OCI-M1 (cell line): ENCODE data around the gene RAPGEF5.

Experiments used
- DNase-seq: peaks from one replicate; lab custom pipeline; 2025; lab: John Stamatoyannopoulos, UW

RAPGEF5 gene

DNA sequence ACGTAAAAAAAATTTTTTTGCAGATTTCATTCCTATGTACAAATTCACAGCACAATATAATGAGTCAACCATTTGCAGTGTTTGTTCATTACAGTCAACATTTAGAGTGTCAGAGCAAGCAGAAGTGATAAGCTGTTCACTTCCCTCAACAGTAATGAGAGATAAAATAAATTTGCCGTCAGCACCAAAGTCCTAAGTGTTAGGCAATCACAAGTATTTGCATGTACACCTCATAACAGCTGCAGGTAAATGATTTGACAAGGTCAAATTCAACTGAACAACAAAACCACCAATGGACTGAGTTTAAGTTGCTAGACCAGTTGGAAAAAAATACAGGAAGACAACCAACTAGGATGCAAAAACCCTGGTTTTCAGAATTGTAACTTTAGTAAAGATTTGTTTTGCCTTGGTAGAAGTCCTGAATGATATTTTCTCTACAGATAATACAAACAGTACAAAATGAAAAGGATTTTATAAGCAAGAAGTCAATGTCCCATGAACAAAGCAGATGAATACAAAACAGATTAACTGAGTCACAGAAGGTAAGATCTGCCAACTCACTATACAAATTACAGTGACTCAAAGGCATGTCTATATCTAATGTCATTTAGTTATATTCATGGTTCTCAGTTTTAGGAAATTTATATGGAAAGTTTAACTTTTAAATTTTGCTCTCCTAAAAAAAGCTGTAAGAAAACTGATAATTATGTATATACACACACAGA is 10.4 kb downstream of the RAPGEF5 start:
- peak; percentile 32 for DNase-seq

DNA sequence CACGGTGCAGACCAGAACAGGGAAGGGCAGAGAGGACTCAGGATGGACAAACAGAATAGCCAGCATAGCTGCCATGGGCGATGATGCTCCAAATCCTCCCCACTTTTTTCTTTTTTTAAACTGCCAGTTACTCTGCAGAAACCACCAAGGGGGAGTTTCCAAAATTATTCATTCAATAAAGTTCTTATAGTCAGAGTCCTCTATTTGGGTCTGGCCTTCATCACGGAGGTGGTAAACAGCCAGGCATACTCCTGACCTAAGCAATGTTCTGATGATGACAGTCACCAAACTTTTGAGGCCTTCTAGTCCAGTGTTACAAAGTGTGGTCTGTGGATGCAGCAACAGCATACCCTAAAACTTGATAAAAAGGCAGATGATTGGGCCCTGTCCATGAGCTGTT is 12.3 kb downstream of the RAPGEF5 start:
- no peak for DNase-seq

DNA sequence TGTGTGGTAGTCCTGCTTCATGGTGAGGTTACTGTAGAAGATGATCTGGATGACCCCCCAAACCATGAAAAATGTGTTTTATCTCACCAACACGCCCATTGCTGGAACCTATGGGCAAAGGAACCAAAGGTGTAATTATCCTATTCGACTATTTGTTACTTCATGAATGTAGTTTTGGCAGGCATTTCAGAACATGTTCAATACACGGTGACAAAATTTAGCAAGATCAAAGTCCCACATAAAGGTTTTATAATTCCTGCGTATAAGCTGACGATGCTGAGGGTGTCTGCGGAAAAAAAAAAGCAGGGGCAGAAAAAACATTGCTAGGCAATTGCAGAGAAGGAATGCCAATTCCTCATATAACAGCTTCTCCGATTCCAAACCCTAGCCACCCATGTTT is 13.3 kb downstream of the RAPGEF5 start:
- no peak for DNase-seq

DNA sequence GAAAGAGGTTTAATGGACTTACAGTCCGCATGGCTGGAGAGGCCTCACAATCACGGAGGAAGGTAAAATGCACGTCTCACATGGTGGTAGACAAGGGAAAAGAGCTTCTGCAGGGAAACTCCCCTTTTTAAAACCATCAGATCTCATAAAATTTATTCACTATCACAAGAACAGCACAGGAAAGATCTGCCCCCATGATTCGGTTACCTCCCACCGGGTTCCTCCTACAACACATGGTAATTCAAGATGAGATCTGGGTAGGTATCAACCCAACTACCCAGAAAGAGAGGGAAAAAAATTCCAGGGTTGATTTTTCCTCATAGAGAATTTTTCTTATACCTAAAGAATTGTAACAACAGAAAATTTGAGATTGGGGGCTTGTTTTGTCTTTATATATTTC is 13.9 kb downstream of the RAPGEF5 start:
- no peak for DNase-seq

- peak; percentile 10 for DNase-seq
These were observed 17.1 kb downstream of the RAPGEF5 start for GRCh38 chr7:22339725-22340390.

- DNase-seq, result no peak
These were observed 18.1 kb downstream of the RAPGEF5 start for GRCh38 chr7:22338877-22339276.

DNA sequence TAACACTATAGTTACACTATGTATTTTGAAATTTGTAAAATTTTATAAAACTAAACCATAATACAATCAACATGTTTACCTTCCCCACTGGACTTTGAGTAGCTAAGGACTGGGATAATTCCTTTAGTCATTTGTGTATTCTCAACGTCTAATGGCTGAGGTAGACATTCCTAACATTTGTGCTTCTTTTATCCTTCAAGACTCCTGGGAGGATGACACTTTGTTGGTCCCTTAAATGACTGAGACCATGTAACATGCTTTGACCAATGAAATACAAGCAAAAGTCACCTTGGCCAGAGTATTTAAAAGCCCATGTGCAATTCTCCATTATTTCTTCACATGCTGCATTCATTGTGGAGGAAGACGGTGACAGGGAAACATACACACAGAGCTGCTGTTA is 18.5 kb downstream of the RAPGEF5 start:
- DNase-seq, result no peak

DNA sequence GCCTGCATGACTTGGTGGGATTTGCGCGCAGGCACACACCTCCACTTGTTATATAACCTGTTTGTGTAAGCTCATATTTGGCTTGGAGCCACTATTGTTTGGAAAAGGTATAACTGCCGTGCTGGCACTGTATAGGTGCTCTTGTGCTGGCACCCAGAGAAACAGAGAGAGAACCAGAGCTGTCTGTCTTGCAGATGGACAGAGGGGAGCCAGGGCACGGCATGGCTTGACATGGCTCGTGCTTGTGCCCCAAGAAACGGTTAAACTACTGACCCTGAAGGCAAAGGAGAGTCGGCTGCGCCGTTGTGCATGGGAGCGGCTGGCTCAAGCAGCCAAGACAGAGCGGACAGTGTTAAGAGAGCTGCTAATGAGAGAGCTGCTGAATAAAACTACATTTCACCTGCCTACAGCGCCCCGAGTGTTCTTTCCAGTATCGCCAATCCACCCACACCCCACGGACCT is 23.2 kb downstream of the RAPGEF5 start:
- no peak for DNase-seq

GRCh38 chr7:22332461-22332870 is 24.5 kb downstream of the RAPGEF5 start:
- DNase-seq, result no peak

- no peak for DNase-seq
These were observed 25.2 kb downstream of the RAPGEF5 start for GRCh38 chr7:22331704-22332103.

DNA sequence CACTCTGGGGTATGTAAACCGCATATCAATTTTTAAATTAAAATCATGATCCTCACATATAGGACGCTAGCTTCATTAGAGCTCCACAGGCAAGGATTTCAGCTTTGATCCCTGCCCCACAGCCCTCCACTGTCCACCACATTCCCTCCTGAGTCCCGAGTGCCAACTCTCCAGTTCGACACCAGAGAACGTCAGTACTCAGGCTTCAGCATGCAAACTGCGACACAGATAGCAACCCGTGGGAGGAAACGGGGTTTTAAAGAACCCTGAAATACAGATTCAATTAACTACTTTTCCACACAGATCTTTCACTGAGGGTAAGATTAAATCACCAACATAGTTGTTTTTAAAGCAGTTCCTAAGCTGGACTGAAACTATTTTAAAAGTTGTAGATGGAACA is 26.1 kb downstream of the RAPGEF5 start:
- DNase-seq, result no peak

DNA sequence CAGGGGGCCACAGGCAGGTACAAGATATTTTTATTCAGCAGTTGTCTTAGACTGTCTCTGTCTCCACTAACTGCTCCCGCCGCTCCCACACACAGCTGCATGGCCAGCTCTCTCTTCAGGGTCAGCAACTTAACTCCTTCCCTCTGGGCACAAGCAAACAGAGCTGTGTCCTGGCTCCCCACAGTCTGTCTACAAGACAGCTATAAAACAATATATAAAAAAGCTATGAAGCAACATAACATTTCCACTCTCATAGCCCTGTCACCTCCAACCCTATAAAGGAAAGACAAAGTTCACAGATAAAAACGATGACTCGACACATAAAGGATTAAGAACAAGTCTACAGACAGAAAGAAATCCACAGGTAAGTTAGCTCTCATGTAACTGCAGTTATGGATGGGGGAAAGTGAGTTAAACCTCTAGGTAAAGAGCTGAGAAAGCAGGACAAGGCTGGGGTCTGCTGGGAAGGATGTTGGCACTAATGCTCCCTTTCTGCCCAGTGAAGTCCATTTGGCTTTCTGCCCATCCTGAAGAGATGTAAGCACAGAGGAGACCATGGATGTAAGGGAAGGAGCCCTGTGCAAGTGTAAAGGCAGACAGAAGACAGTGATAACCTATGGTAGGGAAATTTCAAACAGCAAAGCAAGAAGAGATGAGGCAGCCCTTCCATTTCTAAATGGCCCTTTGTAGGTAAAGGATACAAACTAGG is 27.0 kb downstream of the RAPGEF5 start:
- no peak for DNase-seq

- no peak for DNase-seq
These were observed 30.8 kb downstream of the RAPGEF5 start for GRCh38 chr7:22326181-22326580.

DNA sequence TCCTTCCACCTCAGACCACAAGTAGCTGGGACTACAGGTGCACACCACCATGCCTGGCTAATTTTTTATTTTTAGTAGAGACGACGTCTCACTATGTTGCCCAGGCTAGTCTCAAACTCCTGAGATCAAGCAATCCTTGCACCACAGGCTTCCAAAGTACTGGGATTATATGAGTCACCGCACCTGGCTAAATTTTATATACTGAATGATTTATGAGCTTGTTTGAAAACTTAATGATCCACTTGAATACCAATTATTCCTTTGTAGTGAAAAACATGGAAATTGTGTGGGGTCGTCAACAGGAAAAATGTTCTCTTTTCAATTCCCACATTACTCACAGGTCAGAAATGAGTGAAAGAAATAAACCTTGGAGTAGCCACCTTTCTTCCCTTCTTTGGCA is 31.3 kb downstream of the RAPGEF5 start:
- no peak for DNase-seq

GRCh38 chr7:22323714-22324113 is 33.2 kb downstream of the RAPGEF5 start:
- DNase-seq, result no peak

DNA sequence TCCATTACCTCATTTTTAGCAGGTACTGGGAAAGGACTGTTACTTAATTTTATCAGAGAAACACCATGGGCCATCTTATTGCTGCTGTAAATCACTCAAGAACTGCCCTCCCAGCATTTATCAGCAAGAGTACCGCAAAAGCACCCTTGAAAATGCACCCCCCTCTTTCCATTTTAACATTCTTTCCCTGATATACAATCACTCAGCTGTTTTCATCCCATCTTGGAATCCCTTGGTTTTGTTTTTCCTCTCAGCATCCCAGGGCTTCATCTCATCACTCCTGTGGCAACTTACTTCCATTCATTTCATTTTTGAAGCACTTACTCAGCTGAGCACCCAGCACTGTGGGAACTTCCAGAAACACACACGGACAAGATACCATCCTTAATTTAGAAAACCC is 36.5 kb downstream of the RAPGEF5 start:
- no peak for DNase-seq

- DNase-seq, result no peak
These were observed 37.2 kb downstream of the RAPGEF5 start for GRCh38 chr7:22319424-22320403.

DNA sequence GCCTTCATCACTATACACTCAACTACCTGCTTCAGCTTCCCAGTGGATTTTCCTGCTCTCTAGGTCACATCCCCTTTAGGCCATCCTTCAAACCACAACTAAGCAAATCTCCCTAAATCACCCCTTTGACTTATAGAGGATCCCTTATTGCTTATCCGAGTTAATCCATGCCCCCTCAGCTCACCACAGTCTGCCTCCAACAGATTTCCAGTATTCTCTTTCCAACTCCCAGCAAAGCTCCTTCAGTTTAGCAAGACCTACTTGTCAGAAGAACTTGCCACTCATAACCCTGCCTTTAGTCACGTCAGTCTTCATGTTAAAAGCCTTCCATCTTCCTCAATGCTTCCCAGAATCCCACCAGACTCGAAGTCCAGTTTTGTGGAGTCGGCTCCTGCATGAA is 38.6 kb downstream of the RAPGEF5 start:
- DNase-seq, result no peak

DNA sequence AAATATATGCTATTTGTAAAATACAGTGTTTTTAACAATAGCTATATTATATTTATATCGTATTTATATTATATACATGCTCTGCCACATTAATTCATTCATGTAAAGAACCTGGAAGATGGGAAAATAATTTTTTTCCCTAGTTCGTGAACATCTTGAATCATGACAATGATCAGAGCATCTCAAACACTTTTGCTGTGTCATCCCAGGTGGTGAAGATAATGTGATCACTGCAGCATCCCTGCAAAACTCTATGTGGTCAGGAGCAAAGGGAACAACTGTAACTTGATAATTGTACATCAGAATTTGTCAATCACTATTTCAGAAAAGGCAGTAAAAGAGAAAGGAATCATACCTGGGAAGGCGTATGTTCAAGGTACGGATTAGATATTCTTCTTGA is 39.3 kb downstream of the RAPGEF5 start:
- DNase-seq, result no peak

DNA sequence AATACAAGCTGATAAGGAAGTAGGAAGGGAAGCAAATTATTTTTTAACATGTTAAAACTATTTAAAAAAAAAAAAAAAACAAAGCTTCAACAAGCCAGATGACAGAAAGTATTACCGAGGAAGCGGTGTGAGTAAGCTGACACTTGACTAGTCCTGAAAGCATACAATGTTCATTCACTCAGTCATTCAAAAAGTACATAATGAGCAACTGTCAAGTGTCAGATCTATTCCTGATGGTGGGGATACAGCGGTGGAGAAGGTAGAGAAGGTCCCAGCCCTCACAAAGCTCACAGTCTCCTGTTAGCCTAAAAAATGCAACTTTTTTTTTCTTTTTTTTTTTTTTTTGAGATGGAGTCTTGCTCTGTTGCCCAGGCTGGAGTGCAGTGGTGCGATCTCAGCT is 40.0 kb downstream of the RAPGEF5 start:
- no peak for DNase-seq

GRCh38 chr7:22307816-22308215 is 49.1 kb downstream of the RAPGEF5 start:
- no peak for DNase-seq

DNA sequence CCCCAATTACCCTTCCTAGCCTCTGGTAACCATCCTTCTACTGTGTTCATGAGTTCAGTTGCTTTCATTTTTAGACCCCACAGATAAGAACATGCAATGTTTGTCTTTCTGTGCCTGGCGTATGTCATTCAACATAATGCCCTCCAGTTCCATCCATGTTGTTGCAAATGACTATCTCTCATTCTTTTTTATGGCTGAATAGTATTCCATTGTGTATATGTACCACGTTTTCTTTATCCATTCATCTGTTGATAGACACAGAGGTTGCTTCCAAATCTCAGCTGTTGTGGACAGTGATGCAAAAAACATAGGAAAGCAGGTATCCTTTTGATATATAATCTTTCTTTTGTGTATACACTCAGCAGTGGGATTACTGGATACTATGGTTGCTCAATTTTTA is 51.2 kb downstream of the RAPGEF5 start:
- DNase-seq, result no peak
